Spleen (tissue), 11 donors: ENCODE data around the gene MARK3. TPM values are rescaled to one million over a fixed set of nuclear protein-coding genes. Genes with fewer than 3 reads are reported as not detected.

Experiments
- DNase-seq: peaks from one replicate; pipeline ENCODE4 v3.0.0-alpha.2; 2020
- H3K27ac ChIP-seq, 8 donors: fragments of 200-600 bp; sonication (generic) in 7 of 8; 1 replicate in 4 of 8; 2 replicates in 4 of 8; pipeline versions ENCODE4 v1.5.0 to v1.8.0; 2016 to 2021; ENCODE audit warnings: inconsistent platforms in 4 of 8, mild to moderate bottlenecking in 4 of 8, moderate library complexity in 1 of 8
- H3K27me3 ChIP-seq, 7 donors: fragments of 200-600 bp; sonication (generic) in 6 of 7; replicated peaks in 1 of 7; 1 replicate in 4 of 7; 2 replicates in 3 of 7; pipeline versions ENCODE4 v1.5.0 to v1.8.0; 2016 to 2021; ENCODE audit warnings: inconsistent platforms in 3 of 7, mild to moderate bottlenecking in 1 of 7
- H3K36me3 ChIP-seq, 6 donors: fragments of 200-600 bp; sonication (generic) in 5 of 6; 1 replicate in 4 of 6; 2 replicates in 2 of 6; pipeline versions ENCODE4 v1.5.0 to v1.8.0; 2016 to 2021; ENCODE audit warnings: inconsistent platforms in 2 of 6
- H3K4me1 ChIP-seq, 6 donors: fragments of 200-600 bp; sonication (generic) in 5 of 6; 1 replicate in 3 of 6; 2 replicates in 3 of 6; pipeline versions ENCODE4 v1.5.0 to v1.8.0; 2016 to 2021; ENCODE audit warnings: inconsistent platforms in 3 of 6
- H3K4me3 ChIP-seq, 8 donors: fragments of 200-600 bp; sonication (generic) in 7 of 8; 1 replicate in 4 of 8; 2 replicates in 4 of 8; pipeline versions ENCODE4 v1.5.0 to v1.8.0; 2016 to 2021; ENCODE audit warnings: inconsistent platforms in 4 of 8, mild to moderate bottlenecking in 4 of 8, moderate library complexity in 2 of 8
- H3K9me3 ChIP-seq, 8 donors: fragments of 200-600 bp; sonication (generic) in 7 of 8; 1 replicate in 4 of 8; 2 replicates in 4 of 8; pipeline versions ENCODE4 v1.5.0 to v1.8.0; 2016 to 2021; ENCODE audit warnings: inconsistent platforms in 4 of 8
- POLR2A ChIP-seq, 3 donors: fragments of 450-650 bp; IDR thresholded peaks; one replicate each; pipeline ENCODE4 v1.5.1; 2017; ENCODE audit warnings: antibody characterized with exemption in 3 of 3, mild to moderate bottlenecking in 1 of 3
- POLR2AphosphoS5 ChIP-seq, 3 donors: sonication (generic); formaldehyde crosslinking; IDR thresholded peaks; one replicate each; pipeline ENCODE4 v1.5.1; 2017; ENCODE audit warnings: antibody characterized with exemption in 3 of 3
- WGBS, 5 donors: extraction: QIAGEN DNeasy Blood & Tissue Kit in 3 of 5; methylation state at CpG; one replicate each; pipeline versions ENCODE4 v1.1.5 to v1.1.7; 2013 to 2018; 5-methylcytosine and 5-hydroxymethylcytosine counted together
- intact Hi-C: fragments of 100-400 bp; cut with DNase I; formaldehyde crosslinking; loops from one replicate; pipeline ENCODE4 v1.15.0; 2023; ENCODE audit warnings: low total_unique reads
- polyA plus RNA-seq, 3 donors: library from polyadenylated mRNA; stranded (reverse); fragments of 200-250 nt; gene quantifications; one replicate each; pipeline ENCODE4 v1.2.1, GENCODE V29; 2013
- total RNA-seq, 7 donors: library from RNA; depleted of rRNA in 3 of 7; stranded (reverse); fragments of >200 nt in 3 of 7; fragmentation: NEBNext Ultra II Directional in 4 of 7; extraction: Animal tissue kit (Norgen Biotek cat#: 25700) in 4 of 7; gene quantifications; one replicate each; pipeline versions ENCODE4 v1.1.0 to v1.2.1, GENCODE V29; 2016 to 2021
- TF ChIP-seq, protein P1 (sequence below), 11 experiments: fragments of 200-600 bp in 7 of 11; fragments of 450-650 bp in 4 of 11; sonication (generic) in 4 of 11; IDR thresholded peaks in 8 of 11; conservative IDR thresholded peaks in 3 of 11; 1 replicate in 7 of 11; 2 replicates in 4 of 11; pipeline versions ENCODE4 v1.4.0 to v1.8.0; 2016 to 2021; ENCODE audit warnings: antibody characterized with exemption in 11 of 11, inconsistent platforms in 4 of 11, mild to moderate bottlenecking in 1 of 11
- donor health status: healthy with polysubstance abuse.
- donor health status: DM: no; HTN: no; CAD: no; lungs with moderate emphysema.
- donor health status: DM: no; HTN: no; CAD: no.
- donor health status: Bipolar disorder and iron deficiency.
- donor health status: healthy.
- donor health status: DM: no; HTN: no; CAD: no.
- donor health status: DM: yes; HTN: yes; CAD: no.

MARK3 gene
- total and polyA plus RNA-seq, 10 donors, result 40.4 to 144 (median 106) TPM

DNA sequence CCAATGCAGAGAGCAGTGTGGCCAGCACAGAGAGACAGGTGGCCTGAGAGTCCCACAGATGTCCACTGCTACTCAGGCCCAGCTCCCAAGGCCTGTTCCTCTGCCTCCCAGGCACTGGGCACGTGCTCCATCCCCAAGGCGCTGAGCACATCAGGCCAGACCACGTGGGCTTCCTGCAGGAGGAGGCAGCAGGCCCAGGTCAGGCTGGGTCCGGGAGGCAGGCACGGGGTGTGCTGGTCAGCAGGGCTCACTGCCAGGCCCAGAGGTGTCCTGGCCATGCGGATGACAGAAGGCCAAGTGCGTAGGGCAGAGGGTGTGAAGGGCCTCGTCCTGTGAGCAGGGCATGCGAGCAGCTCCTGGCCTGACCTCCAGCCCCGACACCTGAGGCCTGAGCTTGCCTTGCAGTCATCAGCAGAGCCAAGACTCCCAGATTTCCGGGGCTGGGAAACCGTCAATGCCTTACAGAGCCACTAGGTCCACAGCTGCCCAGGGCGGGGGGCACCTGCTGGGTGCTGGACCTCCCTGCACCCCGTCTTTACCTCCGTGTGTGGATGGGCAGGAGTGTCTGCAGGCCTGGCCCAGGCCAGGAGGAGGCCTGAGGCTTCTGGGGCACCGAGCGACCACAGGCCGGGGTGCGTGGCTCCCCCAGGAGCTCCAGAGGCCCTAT lies 158.6 kb downstream of the MARK3 start:
- intact Hi-C loops, result no loop called here
- DNase-seq, result peak; percentile 72
- TF ChIP-seq POLR2A (IDR thresholded peaks at IDR 0.05) (no peak), POLR2AphosphoS5 (IDR thresholded peaks at IDR 0.05) (peak in 1 of 3 donors; percentile 16)
- TF ChIP-seq, protein P1, sequence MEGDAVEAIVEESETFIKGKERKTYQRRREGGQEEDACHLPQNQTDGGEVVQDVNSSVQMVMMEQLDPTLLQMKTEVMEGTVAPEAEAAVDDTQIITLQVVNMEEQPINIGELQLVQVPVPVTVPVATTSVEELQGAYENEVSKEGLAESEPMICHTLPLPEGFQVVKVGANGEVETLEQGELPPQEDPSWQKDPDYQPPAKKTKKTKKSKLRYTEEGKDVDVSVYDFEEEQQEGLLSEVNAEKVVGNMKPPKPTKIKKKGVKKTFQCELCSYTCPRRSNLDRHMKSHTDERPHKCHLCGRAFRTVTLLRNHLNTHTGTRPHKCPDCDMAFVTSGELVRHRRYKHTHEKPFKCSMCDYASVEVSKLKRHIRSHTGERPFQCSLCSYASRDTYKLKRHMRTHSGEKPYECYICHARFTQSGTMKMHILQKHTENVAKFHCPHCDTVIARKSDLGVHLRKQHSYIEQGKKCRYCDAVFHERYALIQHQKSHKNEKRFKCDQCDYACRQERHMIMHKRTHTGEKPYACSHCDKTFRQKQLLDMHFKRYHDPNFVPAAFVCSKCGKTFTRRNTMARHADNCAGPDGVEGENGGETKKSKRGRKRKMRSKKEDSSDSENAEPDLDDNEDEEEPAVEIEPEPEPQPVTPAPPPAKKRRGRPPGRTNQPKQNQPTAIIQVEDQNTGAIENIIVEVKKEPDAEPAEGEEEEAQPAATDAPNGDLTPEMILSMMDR (IDR thresholded peaks at IDR 0.05 in 8 of 11, conservative IDR thresholded peaks at IDR 0.05 in 3 of 11), result no peak
- no peaks in the 10 kb centered on the region for H3K36me3 ChIP-seq
- H3K9me3 ChIP-seq, result no peaks in the 10 kb centered on the region
- no peak overlapping the region for H3K4me3 ChIP-seq
- WGBS, 5 donors, result 86 to 94% (median 89%) methylated on average over 8 to 19 of the region's 19 CpGs; no CpG with 5 or more reads in 1 of the 5 donors
- H3K27me3 ChIP-seq, result peaks cover 0 to 59% (median 5%) of the 10 kb centered on the region in 7 donors
- no peak overlapping the region for H3K27ac ChIP-seq
- peaks cover 0 to 46% (median 19%) of the 10 kb centered on the region in 6 donors for H3K4me1 ChIP-seq

DNA sequence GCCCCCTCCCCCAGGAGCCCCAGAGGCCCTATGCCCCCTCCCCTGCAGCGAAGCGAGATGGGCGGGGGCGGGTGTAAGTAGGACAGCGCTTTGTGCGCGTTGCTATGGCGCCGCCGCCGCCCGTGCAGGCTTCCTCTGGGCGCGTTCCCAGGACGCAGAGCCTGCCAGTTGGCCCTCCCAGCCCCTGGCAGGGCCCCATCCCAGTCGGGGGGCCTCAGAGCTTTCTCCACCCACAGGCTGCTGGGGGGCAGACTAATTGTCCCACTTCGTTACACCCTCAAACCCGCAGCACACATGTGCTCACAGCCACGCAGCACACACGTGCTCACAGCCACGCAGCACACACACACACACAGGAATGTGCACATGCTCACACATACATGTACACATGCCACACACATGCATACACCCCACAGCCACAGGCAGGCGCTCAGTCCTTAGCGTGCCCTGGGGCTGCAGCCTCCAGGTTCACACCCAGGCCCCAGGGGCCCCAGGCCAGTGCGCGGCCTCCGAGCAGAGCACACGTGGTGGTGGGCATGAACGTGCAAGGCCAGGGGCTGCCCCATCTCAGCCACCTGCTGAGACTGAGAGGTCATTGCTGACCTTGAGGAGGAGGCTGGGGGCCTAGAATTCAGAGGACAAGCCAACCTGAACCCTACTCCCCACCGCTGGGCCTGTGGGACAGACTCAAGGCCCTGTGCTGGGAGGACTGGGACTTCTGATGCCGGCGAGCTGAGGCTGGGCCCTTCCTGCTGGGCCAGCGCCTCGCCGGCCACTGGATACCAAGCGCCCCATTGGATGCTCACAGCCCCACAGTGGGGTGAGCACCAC lies 159.4 kb downstream of the MARK3 start:
- Histone ChIP-seq H3K9me3 (no peaks in the 10 kb centered on the region), H3K27me3 (peaks cover 0 to 51% (median 5%) of the 10 kb centered on the region in 7 donors), H3K27ac (no peak overlapping the region), H3K36me3 (no peaks in the 10 kb centered on the region), H3K4me3 (no peak overlapping the region), H3K4me1 (peaks cover 0 to 39% (median 18%) of the 10 kb centered on the region in 6 donors)
- intact Hi-C loops, result no loop called here
- DNase-seq, result peak; percentile 60
- TF ChIP-seq, protein P1 (IDR thresholded peaks at IDR 0.05 in 8 of 11, conservative IDR thresholded peaks at IDR 0.05 in 3 of 11), result no peak
- TF ChIP-seq POLR2A (IDR thresholded peaks at IDR 0.05) (no peak), POLR2AphosphoS5 (IDR thresholded peaks at IDR 0.05) (no peak)
- 76 to 90% (median 82%) methylated on average over 12 to 35 of the region's 35 CpGs for WGBS, 5 donors

DNA sequence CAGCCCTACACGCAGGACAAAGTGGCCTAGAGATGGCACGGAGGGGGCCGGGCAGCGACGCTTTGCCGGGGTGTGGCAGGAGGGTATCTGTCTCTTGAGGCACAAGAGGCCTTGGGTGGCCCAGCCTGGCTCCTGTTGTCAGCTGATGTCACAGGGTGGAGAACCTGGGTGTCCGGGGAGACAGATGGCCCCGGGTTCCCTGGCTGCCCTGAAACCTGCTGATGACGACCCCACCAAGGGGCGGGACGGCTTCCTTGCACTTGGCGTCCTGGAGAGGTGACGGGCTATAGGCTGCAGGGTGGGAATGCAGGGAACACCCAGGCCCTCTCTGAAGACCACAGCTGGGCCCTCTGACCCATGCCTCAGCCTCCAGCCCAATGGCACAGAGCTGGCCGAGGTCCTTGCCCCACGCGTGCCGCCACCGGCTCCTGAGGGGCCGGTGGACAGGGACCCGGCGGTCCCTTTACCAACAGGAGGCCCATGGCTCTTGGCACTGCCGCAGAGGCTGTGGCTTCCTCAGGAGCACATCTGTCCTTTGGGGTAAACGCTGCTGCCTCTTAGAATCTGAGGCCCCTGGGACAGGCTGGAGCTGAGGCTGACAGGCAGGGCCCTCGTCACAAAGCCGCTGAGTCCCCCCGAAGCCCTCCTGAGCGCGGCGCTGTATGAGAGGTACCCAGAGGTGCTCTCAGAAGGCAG lies 160.2 kb downstream of the MARK3 start:
- no peaks in the 10 kb centered on the region for H3K36me3 ChIP-seq
- peaks cover 0 to 43% (median 5%) of the 10 kb centered on the region in 7 donors for H3K27me3 ChIP-seq
- TF ChIP-seq POLR2A (IDR thresholded peaks at IDR 0.05), result no peak
- TF ChIP-seq, protein P1 (IDR thresholded peaks at IDR 0.05 in 8 of 11, conservative IDR thresholded peaks at IDR 0.05 in 3 of 11), result no peak
- TF ChIP-seq POLR2AphosphoS5 (IDR thresholded peaks at IDR 0.05), result no peak
- no peak overlapping the region for H3K27ac ChIP-seq
- H3K4me1 ChIP-seq, result peaks cover 0 to 42% (median 17%) of the 10 kb centered on the region in 6 donors
- intact Hi-C loops, result no loop called here
- no peaks in the 10 kb centered on the region for H3K9me3 ChIP-seq
- DNase-seq, result peak; percentile 63
- 90 to 94% (median 93%) methylated on average over 19 to 29 of the region's 29 CpGs for WGBS, 5 donors
- H3K4me3 ChIP-seq, result no peak overlapping the region
